GM19193 (cell line): ENCODE data around the gene RALGAPA2.

Experiments used
- POLR2A ChIP-seq: IDR thresholded peaks from 4 replicates; pipeline ENCODE4 v1.6.1; 2011; ENCODE audit not compliant: insufficient read depth, insufficient read length; ENCODE audit errors: extremely low read depth

Gene RALGAPA2

DNA sequence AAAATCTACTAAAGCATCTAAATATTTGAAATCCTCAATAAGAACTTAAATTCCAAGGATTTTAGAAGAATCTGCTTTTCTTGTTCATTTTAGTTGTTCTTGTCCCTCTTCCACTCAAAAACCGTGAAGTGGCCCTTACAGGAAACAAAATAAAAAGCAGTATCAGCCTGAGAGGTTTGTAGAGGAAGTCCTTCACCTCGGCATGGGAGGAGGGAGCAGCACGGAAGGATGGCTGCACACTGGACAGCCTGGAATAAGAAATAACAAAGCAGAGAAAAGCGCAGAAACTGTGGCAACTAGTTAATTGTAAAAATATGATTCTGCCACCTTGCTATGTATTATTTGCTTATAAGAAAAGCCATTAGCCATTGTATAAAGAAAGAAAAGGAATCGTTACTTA lies 46.1 kb downstream of the RALGAPA2 start:
- no peak for TF ChIP-seq POLR2A

GRCh38 chr20:20665606-20666332 lies 46.7 kb downstream of the RALGAPA2 start:
- TF ChIP-seq POLR2A = no peak

DNA sequence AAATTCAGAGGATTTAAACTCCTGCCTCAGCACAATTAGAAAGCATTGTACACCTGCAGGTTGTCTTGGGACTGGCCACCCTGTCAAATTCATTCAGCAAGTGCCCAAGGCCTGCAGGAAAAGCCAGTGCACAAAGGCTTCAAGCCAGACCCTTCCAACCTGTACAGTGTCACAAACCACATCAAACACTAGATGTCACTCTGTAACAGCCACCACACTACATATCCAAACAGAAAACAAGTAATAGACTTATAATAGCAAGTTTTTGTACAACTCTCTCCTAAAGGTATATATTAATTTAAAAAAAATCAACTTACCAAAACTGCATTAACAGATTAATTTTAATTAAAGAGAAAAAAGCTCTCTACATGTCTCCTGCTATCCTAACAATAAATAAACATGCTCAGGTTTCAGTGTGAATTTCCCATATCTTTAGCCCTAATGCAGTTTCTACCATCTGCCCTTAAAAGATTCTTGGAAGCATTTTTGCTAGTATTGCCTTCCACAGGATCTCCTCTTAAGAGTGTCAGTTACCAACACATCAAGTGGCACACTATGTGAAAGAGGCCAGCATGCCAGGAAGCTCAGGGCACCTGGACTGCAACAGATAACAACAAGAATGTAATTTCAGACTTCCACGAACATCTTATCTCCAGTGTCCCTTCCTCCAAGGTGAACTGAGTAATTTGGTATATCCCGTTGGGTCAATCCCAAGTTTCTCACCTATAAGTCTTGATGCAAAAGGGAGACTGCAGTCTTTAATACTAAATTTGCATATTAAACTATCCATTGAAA lies 47.5 kb downstream of the RALGAPA2 start:
- TF ChIP-seq POLR2A = no peak

GRCh38 chr20:20663841-20664240 lies 48.6 kb downstream of the RALGAPA2 start:
- TF ChIP-seq POLR2A = no peak

DNA sequence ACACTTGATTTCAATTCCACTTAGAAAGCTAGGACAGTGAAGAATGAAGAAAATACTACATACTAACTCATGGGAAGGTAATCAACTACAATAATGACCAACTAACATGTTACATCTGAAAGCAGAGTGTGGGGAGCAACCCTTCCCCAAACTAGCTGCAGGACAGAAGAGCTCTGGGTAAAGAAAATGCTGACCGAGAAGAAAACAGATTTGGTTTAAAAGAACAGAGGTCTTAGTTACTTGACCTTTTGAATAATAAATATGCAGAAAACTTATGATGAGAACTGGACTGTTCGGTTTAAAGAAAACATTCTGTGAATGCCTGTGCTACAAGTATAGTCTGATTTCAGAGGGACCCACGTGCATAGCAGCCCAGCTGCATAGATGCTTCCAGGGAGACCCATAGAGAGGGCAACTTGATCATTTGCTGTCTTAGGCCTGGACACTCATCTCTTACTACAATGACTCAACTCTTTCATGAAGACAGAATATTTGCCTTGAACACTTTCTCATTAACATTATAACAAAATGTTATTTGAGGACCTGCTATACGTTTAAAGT lies 53.5 kb downstream of the RALGAPA2 start:
- TF ChIP-seq POLR2A = no peak

- TF ChIP-seq POLR2A = no peak
These were observed 54.3 kb downstream of the RALGAPA2 start for GRCh38 chr20:20658123-20658522.

GRCh38 chr20:20657092-20657491 lies 55.4 kb downstream of the RALGAPA2 start:
- TF ChIP-seq POLR2A = no peak

GRCh38 chr20:20655883-20656282 lies 56.6 kb downstream of the RALGAPA2 start:
- TF ChIP-seq POLR2A = no peak

GRCh38 chr20:20649945-20650344 lies 62.5 kb downstream of the RALGAPA2 start:
- no peak for TF ChIP-seq POLR2A

DNA sequence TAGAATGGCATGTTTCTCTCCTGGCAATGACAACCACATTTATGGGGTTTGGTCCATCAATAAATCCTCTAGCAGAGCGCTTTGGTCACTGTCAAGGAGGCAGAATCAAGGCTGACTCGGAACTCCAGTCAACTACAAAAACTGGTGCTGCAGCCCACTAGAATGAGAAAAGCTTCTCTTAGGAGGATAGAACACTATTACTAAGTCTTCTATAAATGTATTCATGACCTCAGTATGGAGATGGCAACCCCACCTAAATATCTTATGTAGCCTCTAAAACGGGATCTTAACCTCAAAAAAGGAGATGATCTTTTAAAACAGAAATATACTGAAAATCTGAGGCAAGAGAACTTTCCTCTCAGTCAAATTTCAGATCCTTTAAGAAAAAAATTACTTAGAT lies 68.5 kb downstream of the RALGAPA2 start:
- no peak for TF ChIP-seq POLR2A

DNA sequence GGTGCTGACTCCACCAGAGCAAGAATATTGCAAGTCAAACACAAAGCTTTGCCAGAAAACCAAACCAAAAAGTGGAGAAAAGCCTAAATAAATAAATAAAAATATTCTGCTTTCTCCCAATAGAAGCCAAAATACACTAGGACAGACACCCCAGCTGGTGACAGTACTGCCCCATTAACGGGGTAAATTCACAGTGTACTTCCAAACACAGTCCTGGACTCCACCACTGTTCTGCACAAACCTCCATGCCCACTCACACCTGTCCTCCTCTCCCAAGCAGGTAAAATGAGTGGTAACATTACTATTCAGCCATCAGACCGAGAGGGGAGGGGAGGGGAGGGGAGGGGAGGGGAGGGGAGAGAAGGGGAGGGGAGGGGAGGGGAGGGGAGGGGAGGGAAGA lies 70.7 kb downstream of the RALGAPA2 start:
- no peak for TF ChIP-seq POLR2A

DNA sequence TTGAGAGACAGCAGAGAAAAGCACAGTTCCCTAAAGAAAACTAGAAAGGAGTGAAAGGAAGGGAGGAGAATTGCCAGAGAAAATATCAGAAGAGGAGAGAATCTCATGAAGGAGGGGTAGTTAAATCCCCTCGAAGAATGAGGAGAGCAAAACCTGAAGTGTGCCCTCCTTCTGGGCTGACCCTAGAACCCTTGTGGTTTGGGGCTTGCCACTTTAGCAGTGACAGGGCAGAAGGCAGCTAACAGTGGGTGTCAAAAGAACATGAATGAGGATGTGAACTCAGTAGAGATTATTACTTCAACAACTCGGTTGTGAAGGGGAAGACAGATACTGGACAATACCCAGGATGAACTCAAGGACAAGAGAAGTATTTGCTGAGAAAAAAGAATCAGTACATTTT lies 73.6 kb downstream of the RALGAPA2 start:
- no peak for TF ChIP-seq POLR2A

DNA sequence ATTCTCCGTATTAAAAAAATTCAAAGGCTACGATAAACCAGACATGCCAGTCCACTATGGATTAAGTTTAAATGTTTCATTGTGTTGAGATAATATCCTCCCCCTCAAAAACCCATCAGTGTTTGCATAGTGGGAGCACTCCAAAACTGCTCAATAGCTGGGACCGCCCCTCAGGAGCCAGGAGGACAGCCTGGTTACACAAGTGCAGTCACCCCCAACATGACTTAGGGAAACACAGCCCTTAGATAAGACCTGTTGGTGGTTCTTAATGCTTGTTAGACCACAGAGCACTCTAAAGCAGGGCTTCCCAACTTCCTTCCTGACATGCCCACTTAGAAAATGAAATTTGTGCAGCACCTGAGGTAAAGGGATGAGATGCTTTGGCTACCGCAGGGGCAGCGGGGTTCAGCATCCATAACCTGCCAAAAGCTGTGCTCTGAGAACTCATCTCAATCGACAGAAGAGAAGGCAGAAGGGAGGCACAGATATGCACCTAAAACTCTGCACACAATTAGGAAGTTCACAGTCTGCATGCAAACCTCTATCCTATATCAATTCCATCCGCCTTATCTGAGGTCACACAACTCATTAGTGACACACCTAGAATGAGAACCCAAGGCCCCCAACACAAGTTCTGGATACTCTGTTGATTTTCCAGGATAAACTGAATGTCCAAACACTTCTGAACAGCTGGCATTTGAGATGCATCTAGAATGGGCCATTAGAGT lies 74.3 kb downstream of the RALGAPA2 start:
- TF ChIP-seq POLR2A = no peak

GRCh38 chr20:20635006-20635405 lies 77.4 kb downstream of the RALGAPA2 start:
- TF ChIP-seq POLR2A = no peak

- no peak for TF ChIP-seq POLR2A
These were observed 79.8 kb downstream of the RALGAPA2 start for GRCh38 chr20:20632644-20633043.

- no peak for TF ChIP-seq POLR2A
These were observed 81.9 kb downstream of the RALGAPA2 start for GRCh38 chr20:20630551-20630950.

GRCh38 chr20:20629556-20630188 lies 82.8 kb downstream of the RALGAPA2 start:
- TF ChIP-seq POLR2A = no peak
